Thyroid gland (tissue), 4 donors: Measurements from ENCODE around the gene GPR149.

Experiments
- CTCF ChIP-seq, 6 experiments: fragments of 200-600 bp in 3 of 6; fragments of 450-650 bp in 3 of 6; sonication (generic) in 3 of 6; IDR thresholded peaks; one replicate each; pipeline ENCODE4 v1.5.1; 2016 to 2019; ENCODE audit warnings: antibody characterized with exemption in 6 of 6, mild to moderate bottlenecking in 2 of 6, inconsistent platforms in 1 of 6, moderate library complexity in 1 of 6
- POLR2A ChIP-seq, 2 donors: fragments of 450-650 bp; IDR thresholded peaks; one replicate each; pipeline ENCODE4 v1.6.1; 2017; ENCODE audit warnings: antibody characterized with exemption in 2 of 2, mild to moderate bottlenecking in 2 of 2, moderate library complexity in 1 of 2

- TF ChIP-seq CTCF (IDR thresholded peaks at IDR 0.05) (no peak), POLR2A (IDR thresholded peaks at IDR 0.05) (no peak)
Observed at GRCh38 chr3:154361099-154361498, 68.9 kb downstream of the GPR149 start.
